ENCODE data around the gene COX5B. TPM values are rescaled to one million over a fixed set of nuclear protein-coding genes. Genes with fewer than 3 reads are reported as not detected.
"Not testable (repeated sequence)": the region's sequence is repeated elsewhere in the genome, so short reads cannot be mapped to it uniquely, and the experiment has no call there.

COX5B gene
- total and polyA plus RNA-seq, 3 donors from 2014 or later = 233 to 344 (median 317) TPM

GRCh38 chr2:97617911-97618310 is 28.0 kb upstream of the COX5B start:
- Histone ChIP-seq H3K9me3 (no peaks in the 10 kb centered on the region), H3K27ac (no peak overlapping the region), H3K27me3 (no peaks in the 10 kb centered on the region), H3K4me3 (no peak overlapping the region), H3K4me1 (no peaks in the 10 kb centered on the region), H3K36me3 (ENCODE audit: low read depth, missing control alignments) (no peaks in the 10 kb centered on the region)
- 100% methylated on average over 1 of the region's 6 CpGs; no CpG with 5 or more reads in 1 of the 2 donors for WGBS, 2 donors
- DNase-seq = no peak
- intact Hi-C loops (cut with DNase I; ENCODE audit: low total_unique reads) = no loop called here
- TF ChIP-seq CTCF (IDR thresholded peaks at IDR 0.05) (no peak), POLR2A (IDR thresholded peaks at IDR 0.05) (no peak)

- H3K4me1 ChIP-seq; H3K27ac ChIP-seq; H3K27me3 ChIP-seq; H3K4me3 ChIP-seq; DNase-seq; H3K36me3 ChIP-seq (ENCODE audit: low read depth, missing control alignments); intact Hi-C loops (cut with DNase I; ENCODE audit: low total_unique reads); H3K9me3 ChIP-seq: not testable (repeated sequence)
- no CpG with 5 or more reads among the region's 14 CpGs for WGBS, 2 donors
Measured at GRCh38 chr2:97618939-97619827, 26.7 kb upstream of the COX5B start.

- H3K4me3 ChIP-seq; H3K36me3 ChIP-seq (ENCODE audit: low read depth, missing control alignments); H3K9me3 ChIP-seq; H3K4me1 ChIP-seq; H3K27me3 ChIP-seq; intact Hi-C loops (cut with DNase I; ENCODE audit: low total_unique reads); H3K27ac ChIP-seq; DNase-seq: not testable (repeated sequence)
- 95% methylated on average over 1 of the region's 1 CpG; no CpG with 5 or more reads in 1 of the 2 donors for WGBS, 2 donors
Measured at GRCh38 chr2:97620492-97620891, 25.4 kb upstream of the COX5B start.

GRCh38 chr2:97622976-97623375 is 22.9 kb upstream of the COX5B start:
- intact Hi-C loops (cut with DNase I; ENCODE audit: low total_unique reads); DNase-seq: not testable (repeated sequence)

GRCh38 chr2:97625354-97626048 is 20.4 kb upstream of the COX5B start:
- 67 to 83% methylated on average over 1 of the region's 8 CpGs for WGBS, 2 donors
- H3K9me3 ChIP-seq; H3K36me3 ChIP-seq (ENCODE audit: low read depth, missing control alignments); intact Hi-C loops (cut with DNase I; ENCODE audit: low total_unique reads); H3K4me1 ChIP-seq; DNase-seq; H3K4me3 ChIP-seq; H3K27ac ChIP-seq; H3K27me3 ChIP-seq: not testable (repeated sequence)

More at GRCh38 chr2:97622976-97623375, 22.9 kb upstream of the COX5B start:
- H3K27me3 ChIP-seq; H3K4me1 ChIP-seq; H3K27ac ChIP-seq; H3K9me3 ChIP-seq; H3K4me3 ChIP-seq; H3K36me3 ChIP-seq (ENCODE audit: low read depth, missing control alignments): not testable (repeated sequence)

GRCh38 chr2:97626049-97626430 is 19.8 kb upstream of the COX5B start:
- H3K27ac ChIP-seq; H3K27me3 ChIP-seq; intact Hi-C loops (cut with DNase I; ENCODE audit: low total_unique reads); H3K36me3 ChIP-seq (ENCODE audit: low read depth, missing control alignments); DNase-seq; H3K9me3 ChIP-seq; H3K4me1 ChIP-seq; H3K4me3 ChIP-seq: not testable (repeated sequence)
- 74 to 77% methylated on average over 8 of the region's 8 CpGs for WGBS, 2 donors

GRCh38 chr2:97644023-97644717 is 1.7 kb upstream of the COX5B start:
- Histone ChIP-seq H3K36me3 (ENCODE audit: low read depth, missing control alignments) (no peaks in the 10 kb centered on the region), H3K27me3 (no peaks in the 10 kb centered on the region), H3K9me3 (no peaks in the 10 kb centered on the region), H3K4me1 (peaks cover 6% of the 10 kb centered on the region), H3K27ac (no peak overlapping the region), H3K4me3 (no peak overlapping the region)
- TF ChIP-seq CTCF (IDR thresholded peaks at IDR 0.05) = no peak
- no peak for TF ChIP-seq POLR2A (IDR thresholded peaks at IDR 0.05)
- 69 to 77% methylated on average over 4 of the region's 4 CpGs for WGBS, 2 donors
- intact Hi-C loops (cut with DNase I; ENCODE audit: low total_unique reads) = no loop called here
- DNase-seq = no peak

Measured in testis (tissue), 3 donors.